Measurements from ENCODE around the gene DAB1.

- TF ChIP-seq CTCF (IDR thresholded peaks at IDR 0.05 in 4 of 5, conservative IDR thresholded peaks at IDR 0.05 in 1 of 5): no peak
- no peak for TF ChIP-seq POLR2A (IDR thresholded peaks at IDR 0.05)
Observed at GRCh38 chr1:57255945-57256344, 167.9 kb downstream of the DAB1 start.
